Measurements from ENCODE around the gene ZNF519.

GRCh38 chr18:14120926-14121325 lies 11.3 kb downstream of the ZNF519 start:
- TF ChIP-seq GATA2 (IDR thresholded peaks at IDR 0.05; ENCODE audit: low read depth, low read length) (no peak), GATA3 (IDR thresholded peaks at IDR 0.05; ENCODE audit: low read depth, low read length) (no peak)

Data from SH-SY5Y (cell line).